ENCODE data around the gene FOXO3. TPM values are rescaled to one million over a fixed set of nuclear protein-coding genes. Genes with fewer than 3 reads are reported as not detected.
A peak's percentile ranks its signal among the peaks of the same experiment; 100 is the strongest.

The FOXO3 gene
- total RNA-seq, 4 donors from 2014 or later = 110 to 176 (median 139) TPM

GRCh38 chr6:108648191-108648590, 87.5 kb downstream of the FOXO3 start:
- H3K4me3 ChIP-seq (ENCODE audit: low read depth, poor library complexity, severe bottlenecking) = no peak overlapping the region
- DNase-seq (ENCODE audit: low spot score in 2 of 2) = no peak
- TF ChIP-seq POLR2A (IDR thresholded peaks at IDR 0.05) = no peak
- TF ChIP-seq CTCF (IDR thresholded peaks at IDR 0.05) = no peak
- 88 to 90% methylated on average over 3 of the region's 3 CpGs for WGBS, 2 donors
- intact Hi-C loops (cut with DNase I; ENCODE audit: low total_unique reads) = no loop called here

- DNase-seq (ENCODE audit: low spot score in 2 of 2) = no peak
- WGBS, 2 donors = 50 to 60% methylated on average over 1 of the region's 1 CpG
- intact Hi-C loops (cut with DNase I; ENCODE audit: low total_unique reads) = loop anchor here (10.0 kb wide), 1 partner anchor 84 kb away; no protein-coding TSS in a partner anchor
- TF ChIP-seq CTCF (IDR thresholded peaks at IDR 0.05) (no peak), POLR2A (IDR thresholded peaks at IDR 0.05) (no peak)
- no peak overlapping the region for H3K4me3 ChIP-seq (ENCODE audit: low read depth, poor library complexity, severe bottlenecking)
These were observed 89.6 kb downstream of the FOXO3 start for GRCh38 chr6:108650325-108650724.

- intact Hi-C loops (cut with DNase I; ENCODE audit: low total_unique reads) = loop anchor here (10.0 kb wide), 1 partner anchor 84 kb away; no protein-coding TSS in a partner anchor
- no peak for DNase-seq (ENCODE audit: low spot score in 2 of 2)
- WGBS, 2 donors = 48 to 58% methylated on average over 5 of the region's 5 CpGs
- TF ChIP-seq CTCF (IDR thresholded peaks at IDR 0.05) (no peak), POLR2A (IDR thresholded peaks at IDR 0.05) (no peak)
- H3K4me3 ChIP-seq (ENCODE audit: low read depth, poor library complexity, severe bottlenecking) = no peak overlapping the region
These were observed 90.1 kb downstream of the FOXO3 start for GRCh38 chr6:108650781-108651180.

GRCh38 chr6:108651340-108652227, 90.9 kb downstream of the FOXO3 start:
- DNase-seq (ENCODE audit: low spot score in 2 of 2) = peak in 1 of 2 donors; percentile 64
- no peak overlapping the region for H3K4me3 ChIP-seq (ENCODE audit: low read depth, poor library complexity, severe bottlenecking)
- TF ChIP-seq CTCF (IDR thresholded peaks at IDR 0.05) (no peak), POLR2A (IDR thresholded peaks at IDR 0.05) (no peak)
- 23 to 25% methylated on average over 9 of the region's 9 CpGs for WGBS, 2 donors
- intact Hi-C loops (cut with DNase I; ENCODE audit: low total_unique reads) = loop anchor here (10.0 kb wide), 1 partner anchor 83 kb away; no protein-coding TSS in a partner anchor

GRCh38 chr6:108652375-108652774, 91.7 kb downstream of the FOXO3 start:
- intact Hi-C loops (cut with DNase I; ENCODE audit: low total_unique reads) = loop anchor here (10.0 kb wide), 1 partner anchor 82 kb away; no protein-coding TSS in a partner anchor

More at GRCh38 chr6:108652375-108652774, 91.7 kb downstream of the FOXO3 start:
- DNase-seq (ENCODE audit: low spot score in 2 of 2) = no peak
- no peak overlapping the region for H3K4me3 ChIP-seq (ENCODE audit: low read depth, poor library complexity, severe bottlenecking)
- TF ChIP-seq POLR2A (IDR thresholded peaks at IDR 0.05) (no peak), CTCF (IDR thresholded peaks at IDR 0.05) (no peak)

Data from lower leg skin (tissue), 4 donors.